HG02759 (cell line): Measurements from ENCODE around the gene ITGB1.

Experiments
- ATAC-seq: cut with Tn5 transposase; IDR thresholded peaks from one replicate; pipeline ENCODE4 v1.9.1; 2021; ENCODE audit warnings: mild to moderate bottlenecking, moderate library complexity; ENCODE audit not compliant: unreplicated experiment

Gene ITGB1

DNA sequence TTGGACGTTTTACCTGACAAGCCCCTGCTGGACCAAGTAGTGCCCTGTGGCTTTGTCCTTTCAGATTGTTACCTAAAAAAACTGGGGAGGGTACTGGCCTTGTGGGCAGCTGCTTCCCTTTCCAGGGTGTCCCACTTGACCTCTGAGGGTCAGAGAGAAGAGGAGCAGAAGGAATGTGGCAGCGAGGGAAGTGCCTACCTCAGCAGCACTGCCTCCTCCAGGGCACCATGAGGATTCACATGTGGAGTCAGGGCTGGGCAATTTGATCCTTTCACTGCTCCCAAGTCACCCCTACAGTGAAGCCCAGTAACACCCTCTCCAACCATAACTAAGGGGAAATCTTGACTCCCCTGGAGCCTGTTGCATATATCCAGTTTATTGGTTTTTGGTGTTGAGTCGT is 64.6 kb downstream of the ITGB1 start:
- ATAC-seq = no peak

DNA sequence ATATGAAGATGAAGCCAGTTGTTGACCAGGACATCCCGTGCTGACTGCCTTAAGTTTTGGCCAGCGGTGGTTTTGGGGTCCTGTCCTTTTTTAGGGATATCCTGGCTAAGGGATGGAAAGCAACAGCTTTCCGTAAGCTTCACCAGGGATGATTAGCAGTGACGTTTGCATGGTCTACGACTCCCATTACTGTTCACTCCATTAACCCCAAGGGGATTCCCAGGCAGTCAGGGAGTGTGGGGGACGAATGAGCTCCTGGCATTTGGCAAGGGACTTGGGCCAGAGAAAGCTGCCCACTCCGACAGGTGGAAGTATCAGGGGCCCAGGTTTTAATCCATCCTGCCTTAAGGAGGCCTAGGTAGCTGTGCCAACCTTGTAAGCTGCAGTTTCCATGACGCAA is 66.8 kb downstream of the ITGB1 start:
- ATAC-seq = no peak

DNA sequence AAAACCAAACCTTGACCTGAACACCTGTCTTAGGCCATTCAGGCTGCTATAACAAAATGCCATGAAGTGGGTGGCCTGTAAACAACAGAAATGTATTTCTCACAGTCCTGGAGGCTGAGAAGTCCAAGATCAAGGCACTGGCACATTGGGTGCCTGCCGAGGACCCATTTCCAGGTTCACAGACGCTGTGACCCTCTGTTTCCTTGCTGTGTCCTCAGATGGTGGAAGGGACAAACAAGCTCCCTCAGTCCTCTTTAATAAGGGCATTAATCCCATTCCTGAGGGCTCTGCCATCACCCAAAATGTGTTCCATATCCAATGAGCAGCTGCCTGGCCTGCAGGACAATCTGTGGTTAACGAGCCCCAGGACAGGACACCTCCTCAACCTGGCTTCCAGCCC is 67.6 kb downstream of the ITGB1 start:
- ATAC-seq = no peak

DNA sequence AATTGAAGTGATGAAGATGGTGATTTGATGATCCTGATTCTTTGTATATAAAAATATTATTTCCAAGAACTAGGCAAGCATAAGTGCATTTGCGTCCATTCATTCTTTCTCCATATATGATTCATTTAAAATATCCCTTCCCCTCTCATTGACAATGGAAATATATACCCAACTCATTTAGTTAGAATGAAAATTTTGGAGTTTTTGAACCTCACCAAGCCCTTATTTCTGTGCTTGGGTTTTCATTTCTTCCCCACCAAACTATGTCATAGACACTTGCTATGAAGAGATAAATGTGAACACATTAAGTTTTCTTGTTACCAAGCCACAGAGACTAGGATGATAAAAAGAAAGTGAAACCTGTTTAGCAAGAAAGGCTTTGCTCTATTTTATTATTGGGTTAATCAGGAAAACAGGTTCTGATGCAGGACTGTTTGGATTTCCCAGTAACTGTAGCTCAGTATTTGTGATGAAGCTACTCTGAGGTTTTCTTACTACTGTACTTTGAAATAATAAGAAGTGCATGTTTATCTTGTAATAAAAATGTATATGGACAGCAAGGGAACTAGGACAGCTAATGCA is 68.3 kb downstream of the ITGB1 start:
- ATAC-seq = no peak

DNA sequence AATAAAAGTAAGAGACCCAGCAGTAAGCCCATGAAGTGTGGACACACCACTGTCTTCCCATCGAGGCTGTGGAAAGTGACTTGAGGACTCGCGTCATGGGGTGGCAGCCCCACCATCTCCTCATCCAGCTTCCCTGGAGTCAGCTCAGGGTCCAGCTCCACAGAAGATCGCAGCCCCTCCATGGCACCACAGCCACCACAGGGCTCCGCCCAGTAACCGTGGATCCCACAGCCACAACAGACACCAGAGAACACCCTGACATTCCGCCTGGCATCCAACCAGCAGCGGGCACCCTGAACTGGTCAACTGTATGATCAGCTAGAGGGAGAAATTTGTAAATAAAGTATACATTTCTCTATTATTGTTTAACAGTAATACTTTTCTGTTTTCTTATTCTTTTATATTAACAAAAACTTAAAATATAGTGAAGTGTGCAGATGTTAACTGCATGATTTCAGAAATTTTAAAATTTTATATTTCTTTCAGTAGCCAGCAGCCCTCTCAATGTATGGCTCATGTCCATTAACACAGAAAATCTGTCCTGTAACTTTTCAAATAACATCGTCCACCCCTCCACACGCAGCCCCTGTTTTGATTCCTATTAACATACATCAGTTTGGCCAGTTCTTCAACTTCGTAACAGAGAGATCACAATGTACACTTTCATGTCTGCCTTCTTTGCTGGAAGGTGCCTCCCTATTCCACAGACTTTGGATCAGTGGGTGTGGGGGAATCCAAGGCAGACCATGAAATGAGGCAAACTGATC is 69.7 kb downstream of the ITGB1 start:
- ATAC-seq = no peak

DNA sequence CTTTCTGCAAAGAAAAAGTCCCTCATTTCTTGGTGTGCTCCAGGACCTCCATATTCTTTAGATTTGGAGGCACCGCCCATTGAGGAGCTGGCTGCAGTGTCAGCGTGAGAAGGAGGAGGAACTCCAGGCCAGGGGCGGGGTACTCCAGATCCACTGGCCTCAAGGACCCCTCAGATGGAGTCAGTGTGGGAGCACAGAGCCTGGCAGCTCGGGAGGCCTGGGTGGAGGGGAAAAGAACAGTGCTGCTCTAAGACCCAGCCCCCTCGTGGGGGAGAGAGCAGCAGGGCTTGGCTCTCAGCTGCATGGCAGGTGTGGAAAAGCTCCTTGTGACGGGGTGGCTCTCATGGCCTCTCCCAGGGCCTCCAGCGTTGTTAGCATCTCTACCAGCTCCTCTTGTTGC is 70.5 kb downstream of the ITGB1 start:
- no peak for ATAC-seq

DNA sequence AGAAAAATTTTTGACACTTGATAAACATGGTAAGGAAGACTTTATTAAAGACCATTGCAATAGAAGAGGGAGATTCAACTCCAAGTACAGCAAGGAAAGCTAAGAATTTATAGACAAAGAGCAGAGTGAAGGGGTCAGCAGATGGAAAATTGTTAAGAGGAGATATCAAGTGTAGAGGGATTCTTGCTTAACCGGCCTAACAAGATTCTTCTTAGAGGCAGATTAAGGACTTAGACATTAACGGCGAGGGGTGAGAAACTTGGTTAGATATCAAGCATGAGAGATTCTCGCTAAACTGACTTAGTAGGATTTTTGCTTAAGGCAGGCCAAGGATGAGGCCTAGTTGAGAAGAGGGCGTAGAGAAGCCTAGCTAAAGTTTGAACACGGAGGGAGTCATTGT is 76.0 kb downstream of the ITGB1 start:
- ATAC-seq = no peak

DNA sequence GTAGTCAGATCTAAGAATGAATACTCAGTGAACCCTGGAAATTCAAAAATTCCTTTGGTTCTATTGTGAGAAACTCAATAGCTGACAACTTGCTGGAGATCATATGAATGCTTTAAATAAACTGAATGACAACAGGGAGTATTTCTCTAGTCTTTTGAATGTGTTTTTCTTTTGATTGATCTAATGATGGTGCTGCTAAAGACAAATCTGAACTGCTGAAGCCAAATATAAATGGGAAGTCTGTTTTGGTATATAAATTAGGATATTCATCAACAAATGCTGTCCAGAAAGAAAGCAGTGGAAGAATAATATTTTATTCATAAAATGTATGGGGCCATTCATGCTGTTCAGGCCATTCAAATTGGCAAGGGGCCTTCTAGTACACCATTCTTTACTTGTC is 79.4 kb downstream of the ITGB1 start:
- no peak for ATAC-seq

DNA sequence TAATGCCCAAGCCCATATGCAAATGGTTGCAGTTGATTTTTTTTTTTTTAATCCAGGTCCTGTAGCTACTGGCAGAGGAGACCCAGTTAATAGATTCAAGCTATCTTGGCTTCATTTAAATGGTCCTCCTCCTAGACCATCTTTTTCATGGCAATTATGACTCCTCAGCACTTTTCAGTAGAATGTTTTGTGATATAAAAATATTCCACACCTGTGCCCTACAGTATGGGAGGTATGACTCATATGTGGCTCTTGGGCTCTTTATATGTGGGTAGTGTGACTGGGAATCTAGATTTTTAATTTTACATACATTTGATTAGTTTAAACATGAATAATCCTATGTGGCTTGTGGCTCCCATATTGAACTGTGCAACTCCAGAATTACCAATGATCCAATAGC is 80.1 kb downstream of the ITGB1 start:
- ATAC-seq = no peak

DNA sequence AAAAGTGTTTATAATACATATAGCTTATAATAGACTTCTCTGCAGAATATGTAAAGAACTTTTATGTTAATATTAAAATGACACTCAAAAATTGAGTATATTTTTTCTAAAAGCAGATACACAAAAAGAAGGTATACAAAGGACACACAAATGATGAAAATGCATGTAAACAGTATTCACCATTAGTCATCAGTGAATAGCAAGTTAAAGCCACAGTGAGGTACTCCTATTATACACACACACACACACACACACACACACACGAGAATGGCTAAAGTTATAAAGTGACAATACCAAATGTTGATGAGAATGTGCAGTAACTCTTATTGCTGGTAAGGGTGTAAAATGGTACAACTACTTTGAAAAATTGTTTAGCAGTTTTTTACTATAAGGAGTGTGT is 92.9 kb downstream of the ITGB1 start:
- no peak for ATAC-seq

DNA sequence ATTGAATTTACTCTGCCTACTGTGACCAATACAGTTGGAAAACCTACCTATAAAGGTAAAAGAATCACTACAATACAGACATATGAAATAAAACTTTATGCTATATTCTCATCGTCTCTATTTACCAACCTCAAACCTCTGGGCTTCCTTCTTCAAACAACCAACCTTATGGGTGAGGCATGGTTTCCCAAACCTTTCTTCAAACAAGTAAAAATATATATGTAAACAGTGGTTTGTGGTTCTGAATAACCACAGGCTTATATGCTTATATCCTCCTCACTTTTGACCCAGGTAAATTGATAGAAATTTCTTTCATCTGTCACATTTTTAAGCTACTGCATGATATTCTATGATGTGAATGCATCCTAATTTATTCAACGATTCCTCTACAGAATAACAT is 103.6 kb downstream of the ITGB1 start:
- no peak for ATAC-seq

DNA sequence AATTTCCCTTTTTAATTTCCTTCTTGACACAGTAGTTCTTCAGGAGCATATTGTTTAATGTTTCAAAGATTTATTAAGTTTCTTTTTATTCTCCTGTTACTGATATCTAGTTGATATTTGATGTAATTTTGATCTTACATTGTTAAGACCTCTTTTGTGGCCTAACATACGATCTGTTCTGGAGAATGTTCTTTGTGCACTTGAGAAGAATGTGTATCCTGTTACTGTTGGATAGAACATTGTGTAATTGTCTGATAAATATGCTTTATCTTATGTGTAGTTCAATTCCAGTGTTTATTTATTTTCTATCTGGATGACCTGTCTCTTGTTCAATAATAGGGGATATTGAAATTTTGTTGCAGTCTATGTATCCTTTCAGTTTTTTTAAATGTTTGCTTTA is 106.7 kb downstream of the ITGB1 start:
- ATAC-seq = no peak
